K562 (cell line): ENCODE data around the gene ROR2. TPM values are rescaled to one million over a fixed set of nuclear protein-coding genes. Genes with fewer than 3 reads are reported as not detected.
A peak's percentile ranks its signal among the peaks of the same experiment; 100 is the strongest.

Source experiments
- BDP1 ChIP-seq: IDR thresholded peaks from 3 replicates; pipeline ENCODE4 v1.6.1; 2011; ENCODE audit not compliant: insufficient read length, insufficient read depth
- CBX3 ChIP-seq, 2 experiments: IDR thresholded peaks; 1 replicate in 1 of 2; 2 replicates in 1 of 2; pipeline ENCODE4 v1.6.1; 2012; ENCODE audit warnings: inconsistent platforms in 2 of 2, low read length in 2 of 2, borderline replicate concordance in 1 of 2, control low read depth in 1 of 2
- CREM ChIP-seq: IDR thresholded peaks from 2 replicates; pipeline ENCODE4 v1.6.1; 2014; ENCODE audit warnings: antibody characterized with exemption, low read depth
- FOXM1 ChIP-seq, 2 experiments: fragments of 450-650 bp in 1 of 2; sonication (generic) in 1 of 2; formaldehyde crosslinking in 1 of 2; IDR thresholded peaks; 2 replicates each; pipeline versions ENCODE4 v1.6.1 to v1.9.0; 2017 to 2022; ENCODE audit warnings: low read depth in 2 of 2, mild to moderate bottlenecking in 2 of 2, missing genetic modification reagents in 1 of 2, moderate library complexity in 1 of 2
- HLTF ChIP-seq: fragments of 450-650 bp; IDR thresholded peaks from 2 replicates; pipeline ENCODE4 v1.6.1; 2016
- NELFE ChIP-seq: IDR thresholded peaks from 2 replicates; pipeline ENCODE4 v1.6.1; 2011; ENCODE audit warnings: mild to moderate bottlenecking; ENCODE audit not compliant: insufficient read depth, insufficient read length
- NFYB ChIP-seq: IDR thresholded peaks from 2 replicates; pipeline ENCODE4 v1.6.1; 2011; ENCODE audit warnings: mild to moderate bottlenecking, moderate library complexity; ENCODE audit not compliant: insufficient read length; ENCODE audit errors: extremely low read depth
- POLR3A ChIP-seq: IDR thresholded peaks from 2 replicates; pipeline ENCODE4 v1.6.1; 2011; ENCODE audit warnings: borderline replicate concordance, mild to moderate bottlenecking, moderate library complexity; ENCODE audit not compliant: insufficient read length, insufficient read depth; ENCODE audit errors: extremely low read depth
- SMARCA4 ChIP-seq: fragments of 450-650 bp; IDR thresholded peaks from 2 replicates; pipeline ENCODE4 v1.6.1; 2016
- TCF3 ChIP-seq: sonication (generic); formaldehyde crosslinking; IDR thresholded peaks from 2 replicates; pipeline ENCODE4 v1.4.0; 2020; ENCODE audit warnings: mild to moderate bottlenecking, missing genetic modification reagents
- U2AF2 ChIP-seq: fragments of 200-400 bp; formaldehyde crosslinking; optimal IDR thresholded peaks from 2 replicates; pipeline ENCODE3; 2017; ENCODE audit warnings: low read depth, mild to moderate bottlenecking, low read length
- ZC3H8 ChIP-seq: fragments of 450-650 bp; IDR thresholded peaks from 2 replicates; pipeline ENCODE4 v1.6.1; 2017
- ZNF644 ChIP-seq: fragments of 200-800 bp; sonication (Bioruptor generic); IDR thresholded peaks from 2 replicates; pipeline ENCODE4 v1.6.1; 2016; ENCODE audit warnings: low read depth, missing genetic modification characterization, missing compliant biosample characterization
- ZNF766 ChIP-seq: fragments of 200-800 bp; sonication (Bioruptor generic); conservative IDR thresholded peaks from 2 replicates; pipeline ENCODE4 v1.6.1; 2016; ENCODE audit warnings: missing genetic modification characterization, missing compliant biosample characterization
- polyA plus RNA-seq, 8 experiments: library from polyadenylated mRNA; depleted of rRNA in 4 of 8; stranded (reverse) in 5 of 8; unstranded in 3 of 8; fragments of >200 nt; fragmentation: Nextera tagmentation in 2 of 8; fragmentation: Illumina TruSeq in 1 of 8; extraction: Ambion mirVana in 2 of 8; extraction: Trizol in 1 of 8; gene quantifications; 2 replicates each; pipeline versions ENCODE4 v1.2.1 to v1.2.3, GENCODE V29; 2011 to 2014; ENCODE audit warnings: inconsistent platforms in 1 of 8, missing spikeins in 1 of 8
- total RNA-seq, 7 experiments: library from RNA; depleted of rRNA in 6 of 7; stranded (reverse); fragments of >200 nt in 6 of 7; fragmentation: Illumina TruSeq in 2 of 7; extraction: Trizol in 2 of 7; gene quantifications; 2 replicates each; pipeline versions ENCODE4 v1.2.1 to v1.2.3, GENCODE V29; 2011 to 2021; ENCODE audit warnings: low replicate concordance in 1 of 7
- TF ChIP-seq, protein P1 (sequence below), 2 experiments: fragments of 450-650 bp; IDR thresholded peaks; 2 replicates each; pipeline ENCODE4 v1.6.1; 2016; ENCODE audit warnings: mild to moderate bottlenecking in 2 of 2, borderline replicate concordance in 1 of 2, low read depth in 1 of 2, moderate library complexity in 1 of 2
- TF ChIP-seq, protein P2 (sequence below), 3 experiments: fragments of 200-800 bp in 1 of 3; fragments of 250-450 bp in 1 of 3; fragments of 450-650 bp in 1 of 3; sonication (Bioruptor Pico) in 1 of 3; sonication (Bioruptor generic) in 1 of 3; formaldehyde crosslinking in 1 of 3; IDR thresholded peaks; 2 replicates each; pipeline versions ENCODE4 v1.6.1 to v1.8.0; 2016 to 2022; ENCODE audit warnings: mild to moderate bottlenecking in 2 of 3, missing genetic modification characterization in 2 of 3, missing compliant biosample characterization in 1 of 3, moderate library complexity in 1 of 3

The ROR2 gene
- total and polyA plus RNA-seq, 9 of the 15 experiments (the other 6 are each of a cell fraction or from before 2014, with no cell fraction given) = 5.6 to 33.8 (median 15.3) TPM

- TF ChIP-seq, protein P1, sequence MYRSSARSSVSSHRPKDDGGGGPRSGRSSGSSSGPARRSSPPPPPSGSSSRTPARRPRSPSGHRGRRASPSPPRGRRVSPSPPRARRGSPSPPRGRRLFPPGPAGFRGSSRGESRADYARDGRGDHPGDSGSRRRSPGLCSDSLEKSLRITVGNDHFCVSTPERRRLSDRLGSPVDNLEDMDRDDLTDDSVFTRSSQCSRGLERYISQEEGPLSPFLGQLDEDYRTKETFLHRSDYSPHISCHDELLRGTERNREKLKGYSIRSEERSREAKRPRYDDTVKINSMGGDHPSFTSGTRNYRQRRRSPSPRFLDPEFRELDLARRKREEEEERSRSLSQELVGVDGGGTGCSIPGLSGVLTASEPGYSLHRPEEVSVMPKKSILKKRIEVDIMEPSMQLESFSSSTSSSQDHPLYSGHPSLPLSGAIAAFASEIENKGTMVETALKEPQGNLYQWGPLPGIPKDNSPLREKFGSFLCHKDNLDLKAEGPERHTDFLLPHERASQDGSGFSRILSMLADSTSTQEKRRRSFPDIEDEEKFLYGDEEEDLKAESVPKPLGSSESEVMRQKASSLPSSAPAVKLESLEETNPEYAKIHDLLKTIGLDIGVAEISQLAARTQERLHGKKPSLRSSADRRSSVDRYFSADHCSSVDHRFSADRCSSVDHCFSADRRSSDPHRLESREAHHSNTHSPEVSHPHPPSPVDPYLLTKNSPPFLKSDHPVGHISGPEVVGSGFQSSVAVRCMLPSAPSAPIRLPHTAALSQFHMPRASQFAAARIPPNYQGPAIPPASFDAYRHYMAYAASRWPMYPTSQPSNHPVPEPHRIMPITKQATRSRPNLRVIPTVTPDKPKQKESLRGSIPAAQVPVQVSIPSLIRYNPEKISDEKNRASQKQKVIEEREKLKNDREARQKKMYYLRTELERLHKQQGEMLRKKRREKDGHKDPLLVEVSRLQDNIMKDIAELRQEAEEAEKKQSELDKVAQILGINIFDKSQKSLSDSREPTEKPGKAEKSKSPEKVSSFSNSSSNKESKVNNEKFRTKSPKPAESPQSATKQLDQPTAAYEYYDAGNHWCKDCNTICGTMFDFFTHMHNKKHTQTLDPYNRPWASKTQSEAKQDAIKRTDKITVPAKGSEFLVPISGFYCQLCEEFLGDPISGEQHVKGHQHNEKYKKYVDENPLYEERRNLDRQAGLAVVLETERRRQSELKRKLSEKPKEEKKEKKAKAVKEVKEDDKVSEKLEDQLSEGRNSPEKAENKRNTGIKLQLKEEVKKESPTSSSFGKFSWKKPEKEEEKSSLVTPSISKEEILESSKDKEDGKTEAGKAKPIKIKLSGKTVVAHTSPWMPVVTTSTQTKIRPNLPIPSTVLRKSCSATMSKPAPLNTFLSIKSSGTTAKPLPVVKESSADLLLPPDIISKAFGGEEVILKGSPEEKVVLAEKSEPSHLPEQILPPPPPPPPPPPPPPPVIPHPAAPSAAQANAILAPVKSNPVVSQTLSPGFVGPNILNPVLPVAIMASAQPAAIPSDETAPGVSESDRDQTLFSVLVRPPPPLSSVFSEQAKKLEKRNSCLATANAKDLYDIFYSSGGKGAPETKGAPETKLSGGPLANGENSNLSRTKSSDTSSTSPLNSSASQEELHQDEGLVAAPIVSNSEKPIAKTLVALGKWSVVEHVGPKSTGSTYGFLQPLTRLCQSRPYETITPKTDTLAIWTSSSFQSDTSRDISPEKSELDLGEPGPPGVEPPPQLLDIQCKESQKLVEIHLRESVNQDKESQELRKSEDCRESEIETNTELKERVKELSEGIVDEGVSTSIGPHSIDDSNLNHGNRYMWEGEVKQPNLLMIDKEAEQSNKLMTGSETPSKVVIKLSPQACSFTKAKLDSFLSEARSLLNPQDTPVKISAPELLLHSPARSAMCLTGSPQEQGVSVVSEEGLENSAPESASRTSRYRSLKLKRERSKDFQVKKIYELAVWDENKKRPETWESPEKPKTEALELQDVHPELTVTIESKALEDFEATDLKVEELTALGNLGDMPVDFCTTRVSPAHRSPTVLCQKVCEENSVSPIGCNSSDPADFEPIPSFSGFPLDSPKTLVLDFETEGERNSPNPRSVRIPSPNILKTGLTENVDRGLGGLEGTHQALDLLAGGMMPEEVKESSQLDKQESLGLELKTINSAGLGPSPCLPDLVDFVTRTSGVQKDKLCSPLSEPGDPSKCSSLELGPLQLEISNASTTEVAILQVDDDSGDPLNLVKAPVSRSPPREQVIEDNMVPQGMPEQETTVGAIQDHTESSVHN (IDR thresholded peaks at IDR 0.05; ENCODE audit: borderline replicate concordance in 1 of 2, low read depth in 1 of 2) = no peak
- TF ChIP-seq ZC3H8 = no peak
- TF ChIP-seq POLR3A = no peak
- TF ChIP-seq TCF3 (CRISPR knock-in tag) = peak; percentile 32; the same call in 1 of the 2 replicates
- TF ChIP-seq U2AF2 = no peak
- TF ChIP-seq BDP1 = no peak
- no peak for TF ChIP-seq HLTF
- TF ChIP-seq CREM = no peak
- no peak for TF ChIP-seq NELFE
- TF ChIP-seq CBX3 (IDR thresholded peaks at IDR 0.05; ENCODE audit: borderline replicate concordance in 1 of 2, low read length in 2 of 2) = no peak
- no peak for TF ChIP-seq ZNF644 (tag)
- TF ChIP-seq FOXM1 (IDR thresholded peaks at IDR 0.05; ENCODE audit: low read depth) = no peak
- TF ChIP-seq FOXM1 (CRISPR knock-in tag; IDR thresholded peaks at IDR 0.05; ENCODE audit: low read depth) = no peak
- TF ChIP-seq ZNF766 (CRISPR knock-in tag) = peak; percentile 66
- TF ChIP-seq, protein P2, sequence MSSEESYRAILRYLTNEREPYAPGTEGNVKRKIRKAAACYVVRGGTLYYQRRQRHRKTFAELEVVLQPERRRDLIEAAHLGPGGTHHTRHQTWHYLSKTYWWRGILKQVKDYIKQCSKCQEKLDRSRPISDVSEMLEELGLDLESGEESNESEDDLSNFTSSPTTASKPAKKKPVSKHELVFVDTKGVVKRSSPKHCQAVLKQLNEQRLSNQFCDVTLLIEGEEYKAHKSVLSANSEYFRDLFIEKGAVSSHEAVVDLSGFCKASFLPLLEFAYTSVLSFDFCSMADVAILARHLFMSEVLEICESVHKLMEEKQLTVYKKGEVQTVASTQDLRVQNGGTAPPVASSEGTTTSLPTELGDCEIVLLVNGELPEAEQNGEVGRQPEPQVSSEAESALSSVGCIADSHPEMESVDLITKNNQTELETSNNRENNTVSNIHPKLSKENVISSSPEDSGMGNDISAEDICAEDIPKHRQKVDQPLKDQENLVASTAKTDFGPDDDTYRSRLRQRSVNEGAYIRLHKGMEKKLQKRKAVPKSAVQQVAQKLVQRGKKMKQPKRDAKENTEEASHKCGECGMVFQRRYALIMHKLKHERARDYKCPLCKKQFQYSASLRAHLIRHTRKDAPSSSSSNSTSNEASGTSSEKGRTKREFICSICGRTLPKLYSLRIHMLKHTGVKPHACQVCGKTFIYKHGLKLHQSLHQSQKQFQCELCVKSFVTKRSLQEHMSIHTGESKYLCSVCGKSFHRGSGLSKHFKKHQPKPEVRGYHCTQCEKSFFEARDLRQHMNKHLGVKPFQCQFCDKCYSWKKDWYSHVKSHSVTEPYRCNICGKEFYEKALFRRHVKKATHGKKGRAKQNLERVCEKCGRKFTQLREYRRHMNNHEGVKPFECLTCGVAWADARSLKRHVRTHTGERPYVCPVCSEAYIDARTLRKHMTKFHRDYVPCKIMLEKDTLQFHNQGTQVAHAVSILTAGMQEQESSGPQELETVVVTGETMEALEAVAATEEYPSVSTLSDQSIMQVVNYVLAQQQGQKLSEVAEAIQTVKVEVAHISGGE (CRISPR knock-in tag; IDR thresholded peaks at IDR 0.05) = no peak
- TF ChIP-seq NFYB = no peak
- no peak for TF ChIP-seq SMARCA4
Observed at GRCh38 chr9:91905991-91906469, 44.0 kb downstream of the ROR2 start (continued).
